Measurements from ENCODE around the gene A2ML1. TPM values are rescaled to one million over a fixed set of nuclear protein-coding genes. Genes with fewer than 3 reads are reported as not detected.

The A2ML1 gene
- polyA plus RNA-seq, 3 donors, result not detected

DNA sequence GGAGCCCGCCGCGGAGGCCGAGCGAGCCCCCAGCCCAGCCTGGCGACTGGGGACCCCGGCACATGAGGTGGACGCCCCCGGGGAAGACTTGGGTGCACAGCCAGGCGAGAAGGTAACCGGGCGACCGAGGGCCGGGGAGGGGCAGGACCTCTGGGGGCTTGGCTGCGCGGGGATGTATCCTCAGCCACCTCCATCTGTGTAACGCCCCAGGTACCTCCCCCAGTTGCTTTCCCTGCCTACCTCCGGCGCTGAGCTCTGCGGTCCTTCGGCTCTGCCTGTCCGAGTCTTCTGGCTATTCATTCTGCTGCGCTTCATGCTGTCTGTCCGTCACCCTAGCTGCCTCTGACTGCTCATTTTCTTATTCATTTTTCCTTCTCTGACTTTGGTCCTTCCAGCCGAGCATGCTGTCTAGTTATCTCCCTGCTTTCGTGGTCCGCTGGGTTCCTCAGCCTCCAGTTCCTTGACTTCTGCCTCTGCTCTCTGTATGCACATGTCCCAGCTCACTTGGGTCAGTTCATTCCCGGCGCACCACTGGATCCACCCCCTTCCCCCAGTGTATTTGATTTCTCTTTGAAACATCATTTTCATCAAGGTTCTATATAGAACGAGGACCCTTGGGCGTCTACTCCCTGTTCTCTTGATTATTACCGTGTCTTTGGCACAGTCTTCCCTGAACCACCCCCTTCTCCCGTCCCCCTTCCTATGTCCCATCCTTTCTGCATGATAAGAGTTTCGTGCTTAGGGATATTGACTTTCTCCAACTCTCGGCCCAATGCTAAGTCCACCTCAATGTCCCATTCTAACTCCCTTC lies 92.5 kb downstream of the A2ML1 start:
- no peaks in the 10 kb centered on the region for H3K36me3 Mint-ChIP-seq
- Histone ChIP-seq H4K20me1 (ENCODE audit: insufficient read depth, low read length) (no peaks in the 10 kb centered on the region), H3K27ac (ENCODE audit: low read depth in 1 of 2, low read length in 2 of 2) (no peak overlapping the region), H3K9ac (ENCODE audit: insufficient read depth, low read length, poor library complexity, severe bottlenecking) (peak overlapping the region; percentile 44), H2AFZ (ENCODE audit: insufficient read depth, low read depth, low read length, poor library complexity, severe bottlenecking) (peak overlapping the region; percentile 86), H3K4me1 (ENCODE audit: control insufficient read depth in 1 of 2, insufficient read depth in 2 of 2, low read length in 2 of 2) (peaks cover 12 to 19% of the 10 kb centered on the region in 2 donors), H3K79me2 (ENCODE audit: insufficient read depth, low read length) (no peaks in the 10 kb centered on the region), H3K36me3 (replicated peaks in 1 of 2; ENCODE audit: control insufficient read depth in 1 of 2, insufficient read depth in 2 of 2, low read length in 2 of 2) (no peaks in the 10 kb centered on the region), H3K27me3 (ENCODE audit: control insufficient read depth in 2 of 2, insufficient read depth in 2 of 2, low read length in 2 of 2) (peaks cover 0 to 5% of the 10 kb centered on the region in 2 donors), H3K4me2 (replicated peaks; ENCODE audit: extremely low read depth, low read length, poor library complexity, severe bottlenecking) (peak overlapping the region; percentile 87), H3K9me3 (replicated peaks in 1 of 2; ENCODE audit: control insufficient read depth in 1 of 2, insufficient read depth in 1 of 2, low read length in 2 of 2) (no peaks in the 10 kb centered on the region), H3K4me3 (replicated peaks in 1 of 3; ENCODE audit: low read depth in 2 of 3, low read length in 3 of 3) (peak overlapping the region; percentile 66 to 85 (median 84))
- TF ChIP-seq, protein P1, sequence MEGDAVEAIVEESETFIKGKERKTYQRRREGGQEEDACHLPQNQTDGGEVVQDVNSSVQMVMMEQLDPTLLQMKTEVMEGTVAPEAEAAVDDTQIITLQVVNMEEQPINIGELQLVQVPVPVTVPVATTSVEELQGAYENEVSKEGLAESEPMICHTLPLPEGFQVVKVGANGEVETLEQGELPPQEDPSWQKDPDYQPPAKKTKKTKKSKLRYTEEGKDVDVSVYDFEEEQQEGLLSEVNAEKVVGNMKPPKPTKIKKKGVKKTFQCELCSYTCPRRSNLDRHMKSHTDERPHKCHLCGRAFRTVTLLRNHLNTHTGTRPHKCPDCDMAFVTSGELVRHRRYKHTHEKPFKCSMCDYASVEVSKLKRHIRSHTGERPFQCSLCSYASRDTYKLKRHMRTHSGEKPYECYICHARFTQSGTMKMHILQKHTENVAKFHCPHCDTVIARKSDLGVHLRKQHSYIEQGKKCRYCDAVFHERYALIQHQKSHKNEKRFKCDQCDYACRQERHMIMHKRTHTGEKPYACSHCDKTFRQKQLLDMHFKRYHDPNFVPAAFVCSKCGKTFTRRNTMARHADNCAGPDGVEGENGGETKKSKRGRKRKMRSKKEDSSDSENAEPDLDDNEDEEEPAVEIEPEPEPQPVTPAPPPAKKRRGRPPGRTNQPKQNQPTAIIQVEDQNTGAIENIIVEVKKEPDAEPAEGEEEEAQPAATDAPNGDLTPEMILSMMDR (IDR thresholded peaks at IDR 0.05), result no peak
- H3K27ac Mint-ChIP-seq, result no peak overlapping the region
- peaks cover 8% of the 10 kb centered on the region for H3K4me1 Mint-ChIP-seq
- no peak overlapping the region for H3K4me3 Mint-ChIP-seq
- H3K9me3 Mint-ChIP-seq, result no peaks in the 10 kb centered on the region
- DNase-seq, result peak; percentile 8 to 22 (median 13)
- 2% methylated on average over 21 of the region's 35 CpGs for WGBS (ENCODE audit: insufficient coverage)
- intact Hi-C loops (cut with micrococcal nuclease), result no loop called here
- peaks cover 0 to 2% (median 2%) of the 10 kb centered on the region in 3 donors for H3K27me3 Mint-ChIP-seq (ENCODE audit: low read depth in 3 of 3)

DNA sequence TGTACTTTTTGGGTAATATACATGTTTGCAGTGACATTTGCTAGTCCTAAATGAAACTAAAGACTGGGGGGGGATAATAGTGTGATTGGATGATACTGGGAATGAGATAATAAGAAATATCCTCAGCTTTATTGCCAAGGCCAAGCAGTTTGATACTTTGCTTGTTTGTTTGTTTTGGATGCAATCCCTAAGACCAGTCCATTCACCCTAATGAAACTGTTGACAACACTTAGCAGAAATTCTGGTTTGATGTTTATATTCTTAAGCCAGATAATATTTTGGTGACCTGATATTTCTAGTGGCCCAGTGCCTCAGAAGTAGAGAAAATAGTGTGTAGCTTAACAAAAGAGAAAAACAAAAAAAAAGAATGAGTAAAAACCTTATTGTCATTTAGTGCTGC lies 93.7 kb downstream of the A2ML1 start:
- Histone ChIP-seq H4K20me1 (ENCODE audit: insufficient read depth, low read length) (no peaks in the 10 kb centered on the region), H3K36me3 (replicated peaks in 1 of 2; ENCODE audit: control insufficient read depth in 1 of 2, insufficient read depth in 2 of 2, low read length in 2 of 2) (no peaks in the 10 kb centered on the region), H3K79me2 (ENCODE audit: insufficient read depth, low read length) (no peaks in the 10 kb centered on the region), H3K4me3 (replicated peaks in 1 of 3; ENCODE audit: low read depth in 2 of 3, low read length in 3 of 3) (no peak overlapping the region), H2AFZ (ENCODE audit: insufficient read depth, low read depth, low read length, poor library complexity, severe bottlenecking) (no peak overlapping the region), H3K4me1 (ENCODE audit: control insufficient read depth in 1 of 2, insufficient read depth in 2 of 2, low read length in 2 of 2) (peaks cover 12 to 19% of the 10 kb centered on the region in 2 donors), H3K27me3 (ENCODE audit: control insufficient read depth in 2 of 2, insufficient read depth in 2 of 2, low read length in 2 of 2) (peaks cover 0 to 5% of the 10 kb centered on the region in 2 donors), H3K9ac (ENCODE audit: insufficient read depth, low read length, poor library complexity, severe bottlenecking) (no peak overlapping the region), H3K4me2 (replicated peaks; ENCODE audit: extremely low read depth, low read length, poor library complexity, severe bottlenecking) (no peak overlapping the region), H3K27ac (ENCODE audit: low read depth in 1 of 2, low read length in 2 of 2) (no peak overlapping the region), H3K9me3 (replicated peaks in 1 of 2; ENCODE audit: control insufficient read depth in 1 of 2, insufficient read depth in 1 of 2, low read length in 2 of 2) (no peaks in the 10 kb centered on the region)
- H3K27me3 Mint-ChIP-seq (ENCODE audit: low read depth in 3 of 3), result peaks cover 0 to 2% (median 2%) of the 10 kb centered on the region in 3 donors
- no peaks in the 10 kb centered on the region for H3K9me3 Mint-ChIP-seq
- H3K27ac Mint-ChIP-seq, result no peak overlapping the region
- intact Hi-C loops (cut with micrococcal nuclease), result no loop called here
- H3K4me1 Mint-ChIP-seq, result peaks cover 8% of the 10 kb centered on the region
- H3K4me3 Mint-ChIP-seq, result no peak overlapping the region
- H3K36me3 Mint-ChIP-seq, result no peaks in the 10 kb centered on the region
- TF ChIP-seq, protein P1 (IDR thresholded peaks at IDR 0.05), result no peak
- DNase-seq, result no peak
